HL-60 (cell line): Measurements from ENCODE around the gene GNS.

Source experiments
- DNase-seq, 2 experiments: peaks; one replicate each; pipeline ENCODE4 v3.0.0-alpha.2; 2010 to 2020; ENCODE audit warnings: low read depth in 1 of 2, low spot score in 1 of 2
- H3K27ac ChIP-seq: fragments of 250-450 bp; sonication (Bioruptor Pico); replicated peaks from 2 replicates; pipeline ENCODE4 v1.5.1; 2020; ENCODE audit warnings: mild to moderate bottlenecking, moderate library complexity
- H3K27me3 ChIP-seq: fragments of 250-450 bp; sonication (Bioruptor Pico); 2 replicates; pipeline ENCODE4 v1.5.1; 2021; ENCODE audit warnings: mild to moderate bottlenecking, moderate library complexity; ENCODE audit not compliant: insufficient read depth, poor library complexity, severe bottlenecking
- H3K4me3 ChIP-seq: replicated peaks from 2 replicates; pipeline ENCODE4 v1.5.1; 2011; ENCODE audit warnings: mild to moderate bottlenecking, control low read depth, low read length; ENCODE audit not compliant: insufficient read depth
- CTCF ChIP-seq: IDR thresholded peaks from one replicate; pipeline ENCODE4 v1.5.1; 2011; ENCODE audit warnings: low read length, control low read depth, inconsistent platforms; ENCODE audit not compliant: insufficient read depth
- GABPA ChIP-seq: IDR thresholded peaks from 2 replicates; pipeline ENCODE4 v1.6.1; 2012; ENCODE audit warnings: low read depth
- POLR2AphosphoS5 ChIP-seq: IDR thresholded peaks from 2 replicates; pipeline ENCODE4 v1.6.1; 2012; ENCODE audit warnings: low read depth
- REST ChIP-seq: IDR thresholded peaks from 2 replicates; pipeline ENCODE4 v1.6.1; 2012; ENCODE audit warnings: low read depth; ENCODE audit not compliant: insufficient replicate concordance
- SPI1 ChIP-seq: IDR thresholded peaks from 2 replicates; pipeline ENCODE4 v1.6.1; 2012; ENCODE audit warnings: low read depth, mild to moderate bottlenecking, borderline replicate concordance

Gene GNS

GRCh38 chr12:64707362-64707761 lies 51.8 kb downstream of the GNS start:
- H3K4me3 ChIP-seq: no peak overlapping the region
- DNase-seq: no peak
- no peak overlapping the region for H3K27ac ChIP-seq
- TF ChIP-seq CTCF: no peak
- TF ChIP-seq REST: no peak
- TF ChIP-seq POLR2AphosphoS5: no peak
- TF ChIP-seq SPI1: no peak
- no peak for TF ChIP-seq GABPA
- no peaks in the 10 kb centered on the region for H3K27me3 ChIP-seq

GRCh38 chr12:64706857-64707256 lies 52.3 kb downstream of the GNS start:
- H3K27me3 ChIP-seq: no peaks in the 10 kb centered on the region

GRCh38 chr12:64706306-64706705 lies 52.9 kb downstream of the GNS start:
- no peak for DNase-seq
- H3K27me3 ChIP-seq: no peaks in the 10 kb centered on the region
- H3K27ac ChIP-seq: no peak overlapping the region
- H3K4me3 ChIP-seq: no peak overlapping the region
- TF ChIP-seq SPI1: no peak

More at GRCh38 chr12:64706857-64707256, 52.3 kb downstream of the GNS start:
- no peak for DNase-seq
- no peak overlapping the region for H3K27ac ChIP-seq
- TF ChIP-seq REST (no peak), GABPA (no peak), SPI1 (no peak), POLR2AphosphoS5 (no peak), CTCF (no peak)
- H3K4me3 ChIP-seq: no peak overlapping the region

GRCh38 chr12:64701283-64701682 lies 57.9 kb downstream of the GNS start:
- TF ChIP-seq GABPA (no peak), POLR2AphosphoS5 (no peak), SPI1 (no peak), REST (no peak)
- H3K27me3 ChIP-seq: no peaks in the 10 kb centered on the region
- no peak for DNase-seq

More at GRCh38 chr12:64701283-64701682, 57.9 kb downstream of the GNS start:
- no peak overlapping the region for H3K4me3 ChIP-seq
- H3K27ac ChIP-seq: 0 out of 2 replicates have a peak overlapping the region, but pooled peaks have one; percentile 22
